LNCaP clone FGC (cell line): ENCODE results near the gene PPP2R5E.

Experiments
- DNase-seq: peaks from one replicate; pipeline ENCODE4 v3.0.0-alpha.2; 2011; ENCODE audit warnings: low read depth
- H3K4me3 ChIP-seq: 2 replicates; pipeline ENCODE4 v1.5.1; 2011; ENCODE audit warnings: mild to moderate bottlenecking, low read depth, low read length, control low read depth
- CTCF ChIP-seq: IDR thresholded peaks from 2 replicates; pipeline ENCODE4 v1.5.1; 2012; ENCODE audit warnings: mild to moderate bottlenecking; ENCODE audit not compliant: control insufficient read depth, insufficient read depth; ENCODE audit errors: extremely low read depth

Gene PPP2R5E

GRCh38 chr14:63563370-63564026 is 20.3 kb upstream of the PPP2R5E start:
- no peak overlapping the region for H3K4me3 ChIP-seq
- no peak for DNase-seq
- TF ChIP-seq CTCF = no peak

GRCh38 chr14:63562405-63562804 is 19.2 kb upstream of the PPP2R5E start:
- H3K4me3 ChIP-seq = no peak overlapping the region
- no peak for TF ChIP-seq CTCF
- DNase-seq = no peak

GRCh38 chr14:63555572-63555971 is 12.4 kb upstream of the PPP2R5E start:
- DNase-seq = no peak
- H3K4me3 ChIP-seq = no peak overlapping the region
- no peak for TF ChIP-seq CTCF

GRCh38 chr14:63551332-63551731 is 8.2 kb upstream of the PPP2R5E start:
- no peak overlapping the region for H3K4me3 ChIP-seq
- no peak for TF ChIP-seq CTCF
- no peak for DNase-seq

GRCh38 chr14:63547798-63548335 is 4.7 kb upstream of the PPP2R5E start:
- no peak for DNase-seq
- TF ChIP-seq CTCF = no peak
- no peak overlapping the region for H3K4me3 ChIP-seq

GRCh38 chr14:63545431-63545830 is 2.3 kb upstream of the PPP2R5E start:
- no peak for DNase-seq
- no peak overlapping the region for H3K4me3 ChIP-seq
- TF ChIP-seq CTCF = no peak

GRCh38 chr14:63544591-63545299 is 1.6 kb upstream of the PPP2R5E start:
- no peak for DNase-seq
- TF ChIP-seq CTCF = peak; percentile 49; the same call in 1 of the 2 replicates
- H3K4me3 ChIP-seq = no peak overlapping the region
